ENCODE measurements around the gene LEF1.
"Not testable (repeated sequence)": the region's sequence is repeated elsewhere in the genome, so short reads cannot be mapped to it uniquely, and the experiment has no call there.

Gene LEF1

DNA sequence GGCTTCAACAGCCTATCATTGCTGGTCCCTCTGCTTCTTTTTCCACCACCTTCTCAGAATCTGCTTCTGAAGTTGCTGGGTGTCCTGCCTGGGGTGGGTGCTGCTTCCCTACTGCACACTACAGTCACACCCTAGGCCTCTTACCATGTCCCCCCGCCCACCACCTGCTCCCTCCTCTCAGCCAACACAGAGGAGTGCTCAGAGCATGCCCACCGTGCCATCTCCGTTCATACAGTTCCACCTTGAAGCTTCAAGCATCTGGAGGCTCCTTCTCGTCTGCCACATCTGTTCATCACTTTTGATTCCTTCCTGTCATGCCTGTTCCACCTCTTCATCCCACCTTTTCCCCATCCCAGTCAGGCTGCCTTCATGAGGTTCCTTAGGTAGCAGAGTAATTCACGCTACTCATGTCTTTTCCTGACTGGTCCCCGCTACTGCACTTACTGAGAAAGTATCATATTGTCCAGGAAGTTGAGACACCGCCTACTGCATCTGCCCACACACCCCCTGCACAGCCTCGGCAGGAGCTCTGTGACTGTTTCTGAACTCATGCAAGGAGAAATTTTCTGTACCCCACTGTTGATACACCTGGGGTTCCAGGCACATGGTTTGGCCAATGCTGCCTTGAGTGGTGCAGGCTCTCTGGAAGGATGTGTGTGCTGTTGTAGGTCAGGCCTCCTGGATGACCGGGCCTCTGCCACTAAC is 139.6 kb downstream of the LEF1 start:
- DNase-seq: no peak

DNA sequence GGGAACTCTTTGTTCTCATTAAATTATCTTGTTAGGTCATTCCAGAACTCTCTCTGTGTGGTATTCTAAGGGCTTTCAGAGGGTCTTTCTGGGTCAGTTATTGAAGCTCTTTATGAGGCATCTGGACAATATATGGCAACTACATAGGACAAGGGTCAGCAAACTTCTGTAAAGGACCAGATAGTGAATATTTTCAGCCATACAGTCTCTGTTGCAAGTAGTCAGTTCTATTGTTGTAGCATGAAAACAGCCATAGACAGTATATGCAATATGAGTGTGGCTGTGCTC is 143.9 kb downstream of the LEF1 start:
- no peak for DNase-seq

DNA sequence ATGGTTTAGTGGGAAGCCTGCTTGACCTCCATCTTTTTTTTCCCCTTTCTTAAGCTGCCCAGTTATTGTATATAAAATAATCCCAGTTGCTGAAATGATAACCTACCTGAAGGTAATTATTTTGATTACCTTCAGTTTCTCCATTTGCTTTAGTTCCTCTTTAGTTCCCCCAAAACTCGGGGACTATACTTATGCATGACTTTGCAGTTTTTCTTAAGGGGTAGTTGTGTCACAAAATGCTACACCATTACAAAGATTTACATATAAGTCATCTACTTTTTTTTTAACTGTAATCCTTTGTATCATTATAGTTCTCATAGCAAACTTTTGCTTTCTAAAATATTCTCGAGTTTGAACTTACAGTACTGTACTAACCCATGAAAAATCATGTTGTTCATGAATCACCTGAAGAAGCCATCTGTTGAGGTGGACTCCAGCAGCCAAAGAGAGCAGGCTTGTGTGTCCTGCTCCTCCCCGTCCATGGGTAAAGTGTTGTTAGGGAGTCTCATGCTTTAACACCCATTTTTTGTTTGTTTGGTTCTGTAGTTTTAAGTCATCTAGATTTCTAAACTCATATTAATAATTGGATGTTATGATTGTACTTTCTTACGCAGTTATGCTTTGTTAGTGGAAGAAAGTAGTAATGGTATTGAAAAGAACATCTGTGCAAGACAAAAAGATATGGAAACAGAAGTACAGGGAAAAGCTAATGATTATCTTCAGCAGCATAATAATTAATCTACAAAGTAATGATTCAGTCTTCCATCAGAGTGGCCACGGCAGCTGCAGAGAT is 144.5 kb downstream of the LEF1 start:
- DNase-seq: no peak

DNA sequence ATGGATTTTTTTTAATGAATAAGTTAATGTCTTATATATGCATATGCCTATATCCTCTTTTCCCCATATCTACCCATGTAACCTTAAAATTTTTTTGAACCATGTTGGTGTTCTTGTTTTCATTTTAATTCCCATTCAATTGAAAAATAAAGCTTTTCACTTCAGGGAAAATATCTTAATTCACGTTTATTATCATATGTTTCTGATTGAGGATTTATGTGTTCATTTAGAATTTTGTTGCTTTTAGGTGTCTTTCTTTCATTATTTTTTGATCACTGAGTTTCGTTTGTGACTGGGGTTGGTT is 149.9 kb downstream of the LEF1 start:
- no peak for DNase-seq

DNA sequence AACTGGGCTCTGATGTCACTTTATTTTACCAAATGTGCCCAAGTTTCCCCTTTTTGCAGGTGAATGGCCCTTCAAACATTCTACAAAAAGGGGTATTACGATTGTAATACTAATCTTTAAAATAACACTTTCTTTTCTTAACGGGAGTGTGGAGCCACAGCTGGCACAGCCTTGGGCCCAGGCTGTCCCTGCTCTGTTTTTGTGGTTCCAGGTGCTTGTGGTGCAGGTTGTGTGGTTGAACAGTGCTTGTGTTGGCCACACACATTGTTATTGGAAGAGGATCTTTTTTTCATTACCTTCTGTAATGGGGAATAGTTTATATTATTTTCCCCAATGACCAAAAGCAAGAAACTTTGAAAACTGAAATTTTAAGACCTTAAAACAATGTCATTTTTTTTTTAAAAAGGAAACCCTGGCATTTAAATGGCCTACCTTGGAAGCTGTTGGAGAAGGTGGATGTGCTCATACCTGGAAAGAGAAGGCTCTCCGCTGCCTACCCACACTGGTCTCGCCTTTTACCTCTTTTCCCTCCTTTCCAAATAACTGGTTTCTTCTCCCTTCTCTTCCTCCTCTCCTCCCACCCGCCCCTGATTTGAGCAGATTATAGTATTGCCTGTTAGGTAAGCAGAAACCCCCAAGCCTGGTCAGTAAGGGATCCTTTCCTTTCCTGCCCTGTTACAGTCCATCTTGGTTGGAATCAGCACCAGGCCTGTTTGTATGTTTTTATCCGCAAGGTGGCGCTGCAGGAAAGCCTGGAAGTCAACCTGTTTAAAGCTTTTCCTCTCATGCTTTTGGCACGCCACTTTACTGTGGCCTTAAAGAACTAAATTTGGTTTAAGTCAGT is 150.5 kb downstream of the LEF1 start:
- DNase-seq: no peak

DNA sequence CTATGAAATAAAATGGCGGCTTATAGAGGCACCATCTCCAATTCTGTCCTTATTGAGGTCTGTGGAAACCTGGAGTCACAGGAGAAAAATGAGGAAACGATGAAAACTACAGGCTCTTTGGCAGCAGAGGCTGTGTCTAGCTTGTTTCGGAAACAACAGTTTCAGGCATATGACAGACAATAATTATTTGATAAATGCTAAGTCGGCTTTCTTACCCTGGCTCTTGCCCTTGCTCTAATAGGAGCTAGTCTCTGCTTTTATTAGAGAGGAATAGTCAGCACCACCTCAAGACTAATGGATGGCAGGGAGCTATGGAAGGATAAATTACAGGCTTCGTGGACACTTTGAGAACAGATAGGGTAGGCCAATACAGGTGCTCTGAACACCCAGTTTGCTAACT is 154.8 kb downstream of the LEF1 start:
- no peak for DNase-seq

DNA sequence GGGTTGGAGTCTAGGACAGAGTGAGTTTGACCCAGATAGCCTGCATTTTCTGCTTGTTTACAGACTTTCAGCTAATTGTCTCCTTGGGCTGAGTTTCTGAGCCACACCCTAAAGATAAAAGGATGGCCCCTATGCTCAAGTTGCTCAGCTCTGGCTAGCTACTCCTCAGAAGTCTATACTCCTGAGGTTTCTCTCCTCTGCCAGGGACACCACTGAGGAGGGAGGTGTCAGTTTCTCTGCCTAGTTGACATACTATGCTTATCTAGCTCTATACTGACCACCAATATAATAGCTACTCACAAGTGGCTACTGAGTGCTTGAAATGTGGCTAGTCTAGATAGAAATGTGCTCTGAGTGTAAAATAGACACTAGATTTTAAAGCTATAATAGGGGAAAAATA is 155.4 kb downstream of the LEF1 start:
- no peak for DNase-seq

DNA sequence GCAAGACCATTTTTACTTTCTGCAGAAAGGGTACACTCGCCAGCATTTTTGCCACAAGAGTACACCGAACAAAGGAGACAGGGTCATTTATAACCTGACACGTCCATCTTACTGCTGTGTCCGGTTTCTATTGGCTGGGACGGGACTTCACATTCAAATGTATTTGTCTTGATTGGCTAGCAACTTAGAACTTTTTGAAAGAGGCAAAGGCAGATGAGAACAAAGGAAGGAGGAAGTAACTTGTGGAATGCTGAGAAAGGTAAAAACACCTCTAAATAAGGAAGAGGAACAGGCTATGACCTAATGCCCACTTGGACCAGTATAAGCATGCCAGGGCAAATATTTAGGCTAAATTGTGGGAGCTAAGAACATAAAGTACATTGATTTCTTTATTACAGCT is 156.3 kb downstream of the LEF1 start:
- DNase-seq: not testable (repeated sequence)

DNA sequence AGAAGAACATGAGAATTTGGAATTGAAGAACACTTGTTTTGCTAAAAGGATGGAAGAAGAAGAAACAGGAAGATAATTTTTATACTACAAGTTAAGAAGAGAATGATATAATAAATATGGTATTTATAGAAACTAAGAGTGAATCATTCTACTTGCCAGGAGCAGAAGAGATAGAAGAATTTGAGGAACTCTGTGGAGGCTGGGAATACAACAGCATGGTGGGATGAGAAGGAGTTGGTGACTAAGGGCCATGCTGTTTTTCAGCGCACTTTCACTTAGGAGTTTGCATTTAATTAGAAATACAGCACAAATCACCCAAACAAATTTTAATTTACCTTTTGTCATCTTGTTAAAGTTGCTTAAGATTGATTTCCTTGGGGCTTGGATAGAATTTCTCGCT is 158.6 kb downstream of the LEF1 start:
- no peak for DNase-seq

DNA sequence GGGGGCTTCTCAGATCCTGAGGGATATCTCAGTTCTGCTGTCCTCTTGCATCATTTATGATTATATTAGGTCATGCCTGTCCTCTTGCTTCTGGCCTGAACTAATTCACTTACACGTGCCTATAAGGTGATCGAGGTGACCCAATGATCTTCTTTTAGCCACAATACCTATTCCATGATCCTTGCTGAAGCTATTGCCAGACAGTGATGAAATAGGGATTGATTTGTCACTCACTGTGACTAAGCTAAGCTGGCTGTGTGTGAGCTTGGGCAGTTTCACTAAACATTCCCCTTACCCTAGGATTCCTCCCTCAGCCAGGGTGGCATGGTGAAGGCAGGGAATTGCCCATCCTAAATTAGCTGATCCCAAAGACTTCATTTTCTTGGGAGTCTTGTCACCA is 160.0 kb downstream of the LEF1 start:
- DNase-seq: no peak

DNA sequence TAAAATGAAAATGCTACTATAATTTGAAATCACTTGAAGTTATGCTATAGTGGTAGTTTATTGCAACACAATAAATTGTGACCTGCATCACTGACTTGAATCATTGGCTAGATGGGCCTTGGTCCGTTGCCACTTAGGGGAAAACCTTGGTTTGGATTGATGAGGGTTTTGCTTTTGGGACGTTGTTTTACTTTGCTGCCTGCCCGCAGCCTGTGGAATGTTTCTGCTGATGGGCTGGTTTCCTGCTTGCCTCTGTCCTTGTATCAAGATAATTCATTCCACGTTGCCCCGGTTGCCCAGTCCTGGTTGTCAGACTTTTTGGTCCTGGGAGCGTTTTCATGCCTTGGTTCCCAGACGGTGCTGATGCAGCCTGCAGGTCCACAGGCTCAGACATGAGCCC is 160.7 kb downstream of the LEF1 start:
- no peak for DNase-seq

DNA sequence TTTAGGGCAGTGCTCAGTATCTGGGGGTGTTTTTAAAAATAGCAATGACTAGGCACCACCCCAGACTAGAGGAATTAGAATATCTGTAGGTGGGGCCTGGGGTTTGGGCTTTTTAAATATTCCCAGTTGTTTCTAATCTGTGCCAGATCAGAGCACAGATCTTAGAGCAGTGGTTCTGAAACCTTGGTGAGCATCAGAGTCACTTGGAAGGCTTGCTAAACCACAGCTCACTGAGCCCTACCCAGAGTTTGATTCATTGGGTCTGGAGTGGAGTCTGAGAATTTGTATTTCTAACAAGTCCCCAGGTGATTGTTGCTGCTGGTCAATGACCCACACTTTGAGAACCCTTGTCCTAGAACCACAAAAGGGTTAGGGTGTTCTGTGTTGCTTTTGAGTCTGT is 162.4 kb downstream of the LEF1 start:
- no peak for DNase-seq

DNA sequence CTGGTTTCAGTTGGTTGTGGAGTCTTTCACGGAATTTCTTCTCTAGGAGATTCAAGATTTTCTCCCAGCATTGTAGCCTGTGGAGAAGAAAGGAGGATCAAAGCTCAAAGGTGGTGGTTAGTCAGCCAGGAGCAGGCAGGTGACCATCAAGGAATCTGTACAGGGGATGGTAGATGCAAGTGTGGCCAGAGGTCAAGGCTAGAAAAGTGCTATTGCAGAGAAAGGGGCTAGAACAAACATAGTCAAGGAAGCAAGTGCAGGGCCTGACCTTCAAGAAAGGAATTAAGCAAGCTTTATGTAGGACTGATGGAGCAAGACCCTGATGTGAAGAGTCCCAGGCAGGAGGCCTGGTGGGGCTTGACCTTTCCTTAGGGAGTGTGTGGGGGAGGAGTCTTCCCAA is 162.9 kb downstream of the LEF1 start:
- DNase-seq: no peak

DNA sequence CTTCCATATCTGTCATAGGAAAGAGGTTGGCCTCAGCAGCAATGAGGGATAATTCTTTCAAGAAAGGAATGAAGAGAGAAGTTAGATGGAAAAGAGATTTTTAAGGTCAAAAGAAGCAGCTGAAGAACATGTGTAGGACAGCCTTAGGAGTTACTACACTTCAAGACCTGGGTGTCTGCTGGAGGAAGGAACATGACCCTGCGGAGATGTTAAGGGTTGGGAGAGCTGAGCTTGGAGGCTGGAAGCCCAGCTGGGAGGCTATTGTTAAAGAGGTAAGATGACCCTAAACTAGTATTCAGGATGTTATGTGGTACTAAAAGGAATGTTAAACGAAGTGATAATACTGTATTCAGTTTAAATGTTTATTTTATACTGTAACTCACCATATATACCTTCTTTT is 164.1 kb downstream of the LEF1 start:
- DNase-seq: no peak

DNA sequence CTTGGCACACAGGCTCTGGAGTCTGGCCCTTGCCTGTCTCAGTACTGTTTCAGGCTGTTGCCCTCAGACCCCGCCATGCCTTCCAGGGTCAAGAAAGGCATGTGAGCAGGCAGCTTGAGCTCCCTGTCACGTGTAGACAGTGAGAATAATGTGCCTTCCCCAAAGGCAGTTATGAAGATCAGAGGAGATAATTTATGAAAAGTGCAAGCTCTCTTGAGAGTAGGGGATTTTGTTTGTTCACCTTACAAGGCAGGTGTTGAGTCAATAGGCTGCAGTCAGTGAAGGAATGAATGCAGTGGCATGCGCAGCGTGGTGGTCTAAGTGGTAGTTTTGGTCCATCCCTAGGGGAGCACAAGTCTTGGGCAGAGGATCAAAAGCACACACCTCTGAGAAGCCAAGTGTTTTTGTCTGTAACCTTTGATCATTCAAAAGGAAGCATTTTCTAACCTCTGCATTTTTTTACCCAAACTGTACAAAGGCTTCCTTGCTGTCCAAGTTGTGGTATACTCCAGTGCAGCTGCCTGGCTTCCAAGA is 164.7 kb downstream of the LEF1 start:
- DNase-seq: no peak

DNA sequence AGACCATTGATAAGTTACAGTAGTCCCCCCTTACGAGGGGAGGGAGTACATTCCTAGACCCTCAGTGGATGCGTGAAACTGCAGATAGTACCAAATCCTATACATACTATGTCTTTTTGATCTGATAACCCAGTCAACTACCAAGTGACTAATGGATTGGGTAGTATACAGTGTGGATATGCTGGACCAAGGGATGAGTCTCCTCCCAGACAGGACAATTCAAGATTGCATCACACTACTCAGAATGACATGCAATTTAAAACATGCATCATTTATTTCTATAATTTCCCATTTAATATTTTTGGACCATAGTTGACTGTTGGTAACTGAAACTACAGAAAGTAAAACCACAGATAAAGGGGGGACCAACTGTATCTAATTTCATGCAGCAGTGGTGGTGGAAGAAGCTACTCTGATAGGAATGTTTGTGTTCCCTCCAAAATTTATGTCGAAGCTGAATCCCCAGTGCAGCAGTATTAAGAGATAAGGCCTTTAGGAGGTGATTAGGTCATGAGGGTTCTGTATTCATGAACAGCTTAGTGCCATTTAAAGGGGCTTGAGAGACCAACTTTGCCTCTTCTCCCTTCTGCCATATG is 167.1 kb downstream of the LEF1 start:
- no peak for DNase-seq

DNA sequence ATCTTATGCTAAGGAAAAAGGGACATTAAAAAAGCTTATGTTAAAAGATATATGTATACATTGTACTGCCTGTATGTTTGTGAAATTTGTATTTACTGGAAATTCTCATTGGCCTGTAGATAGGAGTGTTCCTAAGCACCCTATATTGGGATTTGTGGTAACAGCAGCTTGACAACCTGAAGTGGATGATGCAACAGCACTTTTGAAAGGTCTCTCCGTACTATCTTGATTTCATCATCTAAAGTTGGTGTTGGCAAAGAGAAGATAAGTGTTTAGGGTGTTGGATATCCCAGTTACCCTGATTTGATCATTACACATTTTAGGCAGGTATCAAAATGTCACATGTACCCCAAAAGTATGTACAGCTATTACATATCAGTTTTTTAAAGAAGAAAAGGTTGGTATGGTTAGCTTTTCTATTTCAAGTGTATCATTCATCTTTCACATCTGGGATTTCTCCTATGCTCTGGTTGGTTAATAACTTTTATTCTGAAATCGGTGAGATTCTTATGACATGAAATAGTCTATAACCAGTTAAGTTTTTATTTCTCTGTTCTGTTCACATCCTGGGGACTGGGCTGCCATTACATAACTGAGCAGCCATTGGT is 168.7 kb downstream of the LEF1 start:
- DNase-seq: no peak

DNA sequence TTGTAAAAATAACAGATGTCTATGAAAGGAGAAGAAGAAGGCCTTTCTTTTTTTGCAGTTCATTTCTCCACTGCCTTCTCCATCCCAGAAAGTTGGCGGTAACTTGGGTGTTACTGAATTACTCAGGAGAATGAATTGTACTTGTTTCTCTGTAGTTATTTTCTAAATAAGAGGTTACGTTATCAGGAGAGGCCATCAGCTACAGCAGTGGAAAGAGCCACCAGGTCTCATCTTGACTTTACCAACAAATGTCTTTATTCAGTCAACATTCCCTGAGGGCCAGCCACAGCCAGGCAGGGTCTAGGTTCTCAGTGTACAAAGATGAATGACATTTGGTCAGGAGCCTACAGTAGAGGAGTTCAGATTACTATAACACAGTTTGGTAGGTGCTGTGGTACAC is 170.9 kb downstream of the LEF1 start:
- DNase-seq: no peak
